ENCODE results near the gene CNPY4. TPM values are rescaled to one million over a fixed set of nuclear protein-coding genes. Genes with fewer than 3 reads are reported as not detected.

Gene CNPY4
- total and polyA plus RNA-seq, 2 donors from 2014 or later, result 11.6 to 22.0 TPM

- Histone ChIP-seq H3K9me3 (ENCODE audit: control insufficient read depth in 2 of 3, insufficient read depth in 1 of 3, low read length in 3 of 3) (peaks cover 11 to 22% (median 16%) of the 10 kb centered on the region in 3 donors), H3K36me3 (ENCODE audit: control insufficient read depth in 2 of 3, insufficient read depth in 3 of 3, low read length in 3 of 3) (peaks cover 48 to 53% (median 53%) of the 10 kb centered on the region in 3 donors), H3K9ac (ENCODE audit: low read length in 3 of 3) (no peak overlapping the region), H3K27me3 (ENCODE audit: control insufficient read depth, insufficient read depth, low read length) (no peaks in the 10 kb centered on the region), H3K4me1 (ENCODE audit: control insufficient read depth in 2 of 3, insufficient read depth in 2 of 3, low read depth in 1 of 3, low read length in 3 of 3) (peaks cover 0 to 13% (median 5%) of the 10 kb centered on the region in 3 donors), H3K27ac (ENCODE audit: low read depth in 2 of 2, low read length in 2 of 2) (no peak overlapping the region), H3K4me3 (ENCODE audit: low read length in 3 of 3) (no peak overlapping the region)
- intact Hi-C loops (cut with DNase I), result no loop called here
- FAIRE-seq, result no peak
- TF ChIP-seq, protein P1, sequence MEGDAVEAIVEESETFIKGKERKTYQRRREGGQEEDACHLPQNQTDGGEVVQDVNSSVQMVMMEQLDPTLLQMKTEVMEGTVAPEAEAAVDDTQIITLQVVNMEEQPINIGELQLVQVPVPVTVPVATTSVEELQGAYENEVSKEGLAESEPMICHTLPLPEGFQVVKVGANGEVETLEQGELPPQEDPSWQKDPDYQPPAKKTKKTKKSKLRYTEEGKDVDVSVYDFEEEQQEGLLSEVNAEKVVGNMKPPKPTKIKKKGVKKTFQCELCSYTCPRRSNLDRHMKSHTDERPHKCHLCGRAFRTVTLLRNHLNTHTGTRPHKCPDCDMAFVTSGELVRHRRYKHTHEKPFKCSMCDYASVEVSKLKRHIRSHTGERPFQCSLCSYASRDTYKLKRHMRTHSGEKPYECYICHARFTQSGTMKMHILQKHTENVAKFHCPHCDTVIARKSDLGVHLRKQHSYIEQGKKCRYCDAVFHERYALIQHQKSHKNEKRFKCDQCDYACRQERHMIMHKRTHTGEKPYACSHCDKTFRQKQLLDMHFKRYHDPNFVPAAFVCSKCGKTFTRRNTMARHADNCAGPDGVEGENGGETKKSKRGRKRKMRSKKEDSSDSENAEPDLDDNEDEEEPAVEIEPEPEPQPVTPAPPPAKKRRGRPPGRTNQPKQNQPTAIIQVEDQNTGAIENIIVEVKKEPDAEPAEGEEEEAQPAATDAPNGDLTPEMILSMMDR (IDR thresholded peaks at IDR 0.05; ENCODE audit: borderline replicate concordance, extremely low read depth, insufficient read depth), result no peak
- DNase-seq, result no peak
Observed at GRCh38 chr7:100075418-100075817, 44.0 kb upstream of the CNPY4 start.

DNA sequence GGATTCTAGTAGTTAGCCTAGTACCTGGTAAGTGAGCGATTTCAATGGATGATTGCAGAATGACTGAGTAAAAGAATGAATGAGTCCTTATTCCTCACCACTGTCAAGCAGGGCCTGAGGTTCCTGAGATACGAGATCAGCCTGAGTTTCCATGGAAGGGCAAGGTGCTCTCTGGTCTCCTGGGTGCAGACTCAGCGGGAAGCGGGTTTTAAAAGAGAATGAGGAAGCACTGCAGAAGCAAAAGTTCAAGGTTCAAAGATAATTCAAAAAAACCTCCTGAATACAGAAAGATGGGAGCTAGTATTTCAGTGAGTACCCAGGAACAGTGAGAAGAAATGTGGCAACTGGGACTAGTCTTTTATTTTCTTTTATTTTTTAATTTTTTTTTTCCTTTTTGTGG is 42.2 kb upstream of the CNPY4 start:
- H3K36me3 ChIP-seq (ENCODE audit: control insufficient read depth in 2 of 3, insufficient read depth in 3 of 3, low read length in 3 of 3), result peaks cover 31 to 36% (median 35%) of the 10 kb centered on the region in 3 donors
- peaks cover 0 to 7% (median 4%) of the 10 kb centered on the region in 3 donors for H3K9me3 ChIP-seq (ENCODE audit: control insufficient read depth in 2 of 3, insufficient read depth in 1 of 3, low read length in 3 of 3)
- H3K9ac ChIP-seq (ENCODE audit: low read length in 3 of 3), result no peak overlapping the region
- H3K4me3 ChIP-seq (ENCODE audit: low read length in 3 of 3), result no peak overlapping the region
- intact Hi-C loops (cut with DNase I), result no loop called here
- H3K27ac ChIP-seq (ENCODE audit: low read depth in 2 of 2, low read length in 2 of 2), result no peak overlapping the region
- FAIRE-seq, result no peak
- DNase-seq, result no peak
- H3K4me1 ChIP-seq (ENCODE audit: control insufficient read depth in 2 of 3, insufficient read depth in 2 of 3, low read depth in 1 of 3, low read length in 3 of 3), result peaks cover 0 to 16% (median 5%) of the 10 kb centered on the region in 3 donors
- TF ChIP-seq, protein P1 (IDR thresholded peaks at IDR 0.05; ENCODE audit: borderline replicate concordance, extremely low read depth, insufficient read depth), result no peak
- no peaks in the 10 kb centered on the region for H3K27me3 ChIP-seq (ENCODE audit: control insufficient read depth, insufficient read depth, low read length)

DNA sequence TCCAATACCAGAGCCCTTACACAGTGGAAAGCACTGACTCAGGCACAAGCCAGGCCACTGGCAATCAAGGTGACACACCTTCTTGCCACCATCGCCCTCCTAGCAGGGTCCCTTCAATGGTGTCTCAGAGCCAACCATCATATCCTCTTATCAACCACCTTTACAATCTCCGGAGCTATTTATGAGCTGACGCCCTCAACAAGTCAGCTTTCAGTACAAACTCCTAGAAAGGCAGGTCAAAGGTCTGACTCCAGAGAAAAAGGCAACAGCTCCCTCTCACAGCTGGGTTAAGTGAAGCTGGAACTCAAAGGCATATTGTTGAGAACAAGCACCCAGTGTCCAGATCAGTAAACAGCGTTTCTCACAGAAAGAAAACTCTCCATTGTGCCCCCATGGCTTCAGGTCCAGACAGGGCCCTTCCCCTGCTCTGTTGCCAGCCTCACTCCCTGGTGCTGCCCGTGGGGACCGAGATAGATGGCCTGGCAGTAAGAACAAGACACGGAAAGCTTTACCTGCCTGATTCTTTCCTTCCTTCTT is 40.3 kb upstream of the CNPY4 start:
- no peak overlapping the region for H3K9ac ChIP-seq (ENCODE audit: low read length in 3 of 3)
- intact Hi-C loops (cut with DNase I), result no loop called here
- peaks cover 16 to 22% (median 17%) of the 10 kb centered on the region in 3 donors for H3K36me3 ChIP-seq (ENCODE audit: control insufficient read depth in 2 of 3, insufficient read depth in 3 of 3, low read length in 3 of 3)

More for the DNA sequence above, 40.3 kb upstream of the CNPY4 start:
- Histone ChIP-seq H3K27me3 (ENCODE audit: control insufficient read depth, insufficient read depth, low read length) (no peaks in the 10 kb centered on the region), H3K4me3 (ENCODE audit: low read length in 3 of 3) (no peak overlapping the region), H3K4me1 (ENCODE audit: control insufficient read depth in 2 of 3, insufficient read depth in 2 of 3, low read depth in 1 of 3, low read length in 3 of 3) (peaks cover 2 to 21% (median 10%) of the 10 kb centered on the region in 3 donors), H3K9me3 (ENCODE audit: control insufficient read depth in 2 of 3, insufficient read depth in 1 of 3, low read length in 3 of 3) (peaks cover 0 to 3% (median 0%) of the 10 kb centered on the region in 3 donors), H3K27ac (ENCODE audit: low read depth in 2 of 2, low read length in 2 of 2) (no peak overlapping the region)
- FAIRE-seq (no peak), DNase-seq (no peak)
- TF ChIP-seq, protein P1 (IDR thresholded peaks at IDR 0.05; ENCODE audit: borderline replicate concordance, extremely low read depth, insufficient read depth), result no peak

Measured in kidney (tissue), 14 donors.